HepG2 (cell line): ENCODE measurements around the gene ARL6IP4. TPM values are rescaled to one million over a fixed set of nuclear protein-coding genes. Genes with fewer than 3 reads are reported as not detected.

Experiments
- CBFB ChIP-seq: sonication (generic); formaldehyde crosslinking; IDR thresholded peaks from 2 replicates; pipeline ENCODE4 v1.4.0; 2020; ENCODE audit warnings: missing genetic modification reagents
- EEA1 ChIP-seq: sonication (generic); formaldehyde crosslinking; IDR thresholded peaks from 2 replicates; pipeline ENCODE4 v1.5.1; 2020; ENCODE audit warnings: mild to moderate bottlenecking, missing genetic modification reagents, borderline replicate concordance
- HDAC2 ChIP-seq: sonication (generic); formaldehyde crosslinking; IDR thresholded peaks from 2 replicates; pipeline ENCODE4 v1.4.0; 2020; ENCODE audit warnings: missing genetic modification reagents
- NR2F2 ChIP-seq: IDR thresholded peaks from 2 replicates; pipeline ENCODE4 v1.6.1; 2012; ENCODE audit warnings: low read depth, inconsistent platforms, borderline replicate concordance
- PPARG ChIP-seq: conservative IDR thresholded peaks from 2 replicates; pipeline ENCODE4 v1.6.1; 2016; ENCODE audit warnings: missing biosample characterization, missing genetic modification reagents
- REST ChIP-seq, 2 experiments: IDR thresholded peaks; 2 replicates each; pipeline ENCODE4 v1.6.1; 2011 to 2012; ENCODE audit warnings: low read length in 2 of 2, borderline replicate concordance in 1 of 2, low read depth in 1 of 2, mild to moderate bottlenecking in 1 of 2, moderate library complexity in 1 of 2
- ZFP82 ChIP-seq: sonication (generic); formaldehyde crosslinking; IDR thresholded peaks from 2 replicates; pipeline ENCODE4 v1.5.1; 2020; ENCODE audit warnings: mild to moderate bottlenecking, missing genetic modification reagents, borderline replicate concordance
- ZNF121 ChIP-seq: sonication (generic); formaldehyde crosslinking; IDR thresholded peaks from 2 replicates; pipeline ENCODE4 v1.5.0; 2020; ENCODE audit warnings: mild to moderate bottlenecking, missing genetic modification reagents
- ZNF138 ChIP-seq: sonication (generic); formaldehyde crosslinking; IDR thresholded peaks from 2 replicates; pipeline ENCODE4 v1.5.0; 2020; ENCODE audit warnings: mild to moderate bottlenecking, low read depth, missing genetic modification reagents
- ZNF331 ChIP-seq: sonication (generic); formaldehyde crosslinking; IDR thresholded peaks from 2 replicates; pipeline ENCODE4 v1.4.0; 2020; ENCODE audit warnings: missing genetic modification reagents
- ZNF484 ChIP-seq: sonication (generic); formaldehyde crosslinking; IDR thresholded peaks from 2 replicates; pipeline ENCODE4 v1.5.1; 2020; ENCODE audit warnings: mild to moderate bottlenecking, low read depth, missing genetic modification reagents, borderline replicate concordance
- ZNF615 ChIP-seq: sonication (generic); formaldehyde crosslinking; IDR thresholded peaks from 2 replicates; pipeline ENCODE4 v1.5.0; 2020; ENCODE audit warnings: mild to moderate bottlenecking, missing genetic modification reagents, borderline replicate concordance
- ZNF7 ChIP-seq: IDR thresholded peaks from 2 replicates; pipeline ENCODE4 v1.6.1; 2016; ENCODE audit warnings: missing biosample characterization, missing genetic modification reagents
- ZNF740 ChIP-seq: sonication (generic); formaldehyde crosslinking; IDR thresholded peaks from 2 replicates; pipeline ENCODE4 v1.4.0; 2020; ENCODE audit warnings: missing genetic modification reagents
- ZSCAN20 ChIP-seq: sonication (generic); formaldehyde crosslinking; IDR thresholded peaks from 2 replicates; pipeline ENCODE4 v1.4.0; 2020; ENCODE audit warnings: missing genetic modification reagents, mild to moderate bottlenecking, borderline replicate concordance
- polyA plus RNA-seq, 8 experiments: library from polyadenylated mRNA; depleted of rRNA in 3 of 8; stranded (reverse) in 7 of 8; unstranded in 1 of 8; fragments of >200 nt; fragmentation: Illumina TruSeq in 4 of 8; extraction: Trizol in 4 of 8; gene quantifications; 2 replicates each; pipeline versions ENCODE4 v1.2.1 to v1.2.3, GENCODE V29; 2011 to 2016; ENCODE audit warnings: low read depth in 4 of 8, missing spikeins in 1 of 8, mixed read lengths in 1 of 8; ENCODE audit not compliant: insufficient read depth in 1 of 8
- total RNA-seq, 5 experiments: library from RNA; depleted of rRNA; stranded (reverse); fragments of >200 nt; fragmentation: Illumina TruSeq; extraction: Trizol; gene quantifications; 2 replicates each; pipeline ENCODE4 v1.2.3, GENCODE V29; 2016; ENCODE audit warnings: low read depth in 1 of 5
- TF ChIP-seq, protein P1 (sequence below): IDR thresholded peaks from 2 replicates; pipeline ENCODE4 v1.6.1; 2016; ENCODE audit warnings: missing compliant biosample characterization, missing genetic modification reagents, borderline replicate concordance
- TF ChIP-seq, protein P2 (sequence below): sonication (generic); formaldehyde crosslinking; IDR thresholded peaks from 2 replicates; pipeline ENCODE4 v1.4.0; 2020; ENCODE audit warnings: missing genetic modification reagents
- TF ChIP-seq, protein P3 (sequence below): sonication (generic); formaldehyde crosslinking; IDR thresholded peaks from 2 replicates; pipeline ENCODE4 v1.8.0; 2022; ENCODE audit warnings: mild to moderate bottlenecking, missing genetic modification reagents, moderate library complexity
- TF ChIP-seq, protein P4 (sequence below): fragments of 450-650 bp; IDR thresholded peaks from 2 replicates; pipeline ENCODE4 v1.6.1; 2016

The ARL6IP4 gene
- total and polyA plus RNA-seq, 2 of the 13 experiments (the other 11 are each of a cell fraction or from before 2014, with no cell fraction given), result 155 to 220 TPM

- TF ChIP-seq, protein P1, sequence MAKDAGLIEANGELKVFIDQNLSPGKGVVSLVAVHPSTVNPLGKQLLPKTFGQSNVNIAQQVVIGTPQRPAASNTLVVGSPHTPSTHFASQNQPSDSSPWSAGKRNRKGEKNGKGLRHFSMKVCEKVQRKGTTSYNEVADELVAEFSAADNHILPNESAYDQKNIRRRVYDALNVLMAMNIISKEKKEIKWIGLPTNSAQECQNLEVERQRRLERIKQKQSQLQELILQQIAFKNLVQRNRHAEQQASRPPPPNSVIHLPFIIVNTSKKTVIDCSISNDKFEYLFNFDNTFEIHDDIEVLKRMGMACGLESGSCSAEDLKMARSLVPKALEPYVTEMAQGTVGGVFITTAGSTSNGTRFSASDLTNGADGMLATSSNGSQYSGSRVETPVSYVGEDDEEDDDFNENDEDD (CRISPR knock-in tag), result peak; percentile 66; the same call in 1 of the 2 replicates
- TF ChIP-seq, protein P2, sequence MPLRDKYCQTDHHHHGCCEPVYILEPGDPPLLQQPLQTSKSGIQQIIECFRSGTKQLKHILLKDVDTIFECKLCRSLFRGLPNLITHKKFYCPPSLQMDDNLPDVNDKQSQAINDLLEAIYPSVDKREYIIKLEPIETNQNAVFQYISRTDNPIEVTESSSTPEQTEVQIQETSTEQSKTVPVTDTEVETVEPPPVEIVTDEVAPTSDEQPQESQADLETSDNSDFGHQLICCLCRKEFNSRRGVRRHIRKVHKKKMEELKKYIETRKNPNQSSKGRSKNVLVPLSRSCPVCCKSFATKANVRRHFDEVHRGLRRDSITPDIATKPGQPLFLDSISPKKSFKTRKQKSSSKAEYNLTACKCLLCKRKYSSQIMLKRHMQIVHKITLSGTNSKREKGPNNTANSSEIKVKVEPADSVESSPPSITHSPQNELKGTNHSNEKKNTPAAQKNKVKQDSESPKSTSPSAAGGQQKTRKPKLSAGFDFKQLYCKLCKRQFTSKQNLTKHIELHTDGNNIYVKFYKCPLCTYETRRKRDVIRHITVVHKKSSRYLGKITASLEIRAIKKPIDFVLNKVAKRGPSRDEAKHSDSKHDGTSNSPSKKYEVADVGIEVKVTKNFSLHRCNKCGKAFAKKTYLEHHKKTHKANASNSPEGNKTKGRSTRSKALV (CRISPR knock-in tag), result 0 out of 2 replicates have a peak, but pooled peaks have one; percentile 60
- TF ChIP-seq EEA1 (CRISPR knock-in tag) (no peak; the same call in 1 of the 2 replicates), ZNF121 (CRISPR knock-in tag) (no peak), ZNF740 (no peak), PPARG (CRISPR knock-in tag) (peak; percentile 34; the same call in 1 of the 2 replicates), CBFB (CRISPR knock-in tag) (peak; percentile 78; the same call in 1 of the 2 replicates), ZNF615 (CRISPR knock-in tag) (no peak), ZNF484 (CRISPR knock-in tag) (no peak), ZFP82 (CRISPR knock-in tag) (0 out of 2 replicates have a peak, but pooled peaks have one; percentile 22), REST (IDR thresholded peaks at IDR 0.05; ENCODE audit: borderline replicate concordance in 1 of 2, low read depth in 1 of 2, low read length in 2 of 2) (peak in 1 of 2 experiments; percentile 22; a peak in 1 of 4 replicates), ZNF7 (CRISPR knock-in tag) (no peak), HDAC2 (CRISPR knock-in tag) (peak; percentile 49; the same call in 1 of the 2 replicates), ZSCAN20 (CRISPR knock-in tag) (no peak), NR2F2 (no peak), ZNF331 (CRISPR knock-in tag) (peak; percentile 49), ZNF138 (no peak)
- TF ChIP-seq, protein P3, sequence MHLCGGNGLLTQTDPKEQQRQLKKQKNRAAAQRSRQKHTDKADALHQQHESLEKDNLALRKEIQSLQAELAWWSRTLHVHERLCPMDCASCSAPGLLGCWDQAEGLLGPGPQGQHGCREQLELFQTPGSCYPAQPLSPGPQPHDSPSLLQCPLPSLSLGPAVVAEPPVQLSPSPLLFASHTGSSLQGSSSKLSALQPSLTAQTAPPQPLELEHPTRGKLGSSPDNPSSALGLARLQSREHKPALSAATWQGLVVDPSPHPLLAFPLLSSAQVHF (CRISPR knock-in tag), result 0 out of 2 replicates have a peak, but pooled peaks have one; percentile 12
- TF ChIP-seq, protein P4, sequence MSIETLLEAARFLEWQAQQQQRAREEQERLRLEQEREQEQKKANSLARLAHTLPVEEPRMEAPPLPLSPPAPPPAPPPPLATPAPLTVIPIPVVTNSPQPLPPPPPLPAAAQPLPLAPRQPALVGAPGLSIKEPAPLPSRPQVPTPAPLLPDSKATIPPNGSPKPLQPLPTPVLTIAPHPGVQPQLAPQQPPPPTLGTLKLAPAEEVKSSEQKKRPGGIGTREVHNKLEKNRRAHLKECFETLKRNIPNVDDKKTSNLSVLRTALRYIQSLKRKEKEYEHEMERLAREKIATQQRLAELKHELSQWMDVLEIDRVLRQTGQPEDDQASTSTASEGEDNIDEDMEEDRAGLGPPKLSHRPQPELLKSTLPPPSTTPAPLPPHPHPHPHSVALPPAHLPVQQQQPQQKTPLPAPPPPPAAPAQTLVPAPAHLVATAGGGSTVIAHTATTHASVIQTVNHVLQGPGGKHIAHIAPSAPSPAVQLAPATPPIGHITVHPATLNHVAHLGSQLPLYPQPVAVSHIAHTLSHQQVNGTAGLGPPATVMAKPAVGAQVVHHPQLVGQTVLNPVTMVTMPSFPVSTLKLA, result peak; percentile 46; the same call in 1 of the 2 replicates
Observed at GRCh38 chr12:122974274-122974891, 6.1 kb upstream of the ARL6IP4 start (continued).
